ENCODE data around the gene CAMK1D. TPM values are rescaled to one million over a fixed set of nuclear protein-coding genes. Genes with fewer than 3 reads are reported as not detected.

The CAMK1D gene
- total RNA-seq, 2 experiments from 2014 or later, result 19.0 to 25.6 TPM

DNA sequence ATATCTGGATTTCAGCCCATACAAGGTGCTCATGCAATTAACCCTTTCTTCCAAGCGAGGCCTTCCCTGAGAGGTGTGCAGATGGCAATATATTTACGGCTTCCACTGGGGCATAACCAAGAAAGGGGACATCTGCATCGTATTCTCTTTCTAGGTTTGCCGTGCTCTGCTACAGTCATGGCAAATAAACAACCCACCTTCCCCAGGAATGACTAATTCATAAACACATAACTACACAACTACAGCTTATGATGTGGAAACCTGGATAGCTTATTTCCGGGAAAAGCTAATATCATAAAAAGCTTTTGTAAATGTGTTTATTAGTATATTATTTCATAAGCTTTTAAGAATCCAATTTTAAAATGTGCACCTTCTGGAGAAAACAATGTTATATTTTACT lies 120.0 kb downstream of the CAMK1D start:
- TF ChIP-seq EZH2phosphoT487 (IDR thresholded peaks at IDR 0.05; ENCODE audit: borderline replicate concordance, low read depth, low read length), result no peak
- TF ChIP-seq, protein P1, sequence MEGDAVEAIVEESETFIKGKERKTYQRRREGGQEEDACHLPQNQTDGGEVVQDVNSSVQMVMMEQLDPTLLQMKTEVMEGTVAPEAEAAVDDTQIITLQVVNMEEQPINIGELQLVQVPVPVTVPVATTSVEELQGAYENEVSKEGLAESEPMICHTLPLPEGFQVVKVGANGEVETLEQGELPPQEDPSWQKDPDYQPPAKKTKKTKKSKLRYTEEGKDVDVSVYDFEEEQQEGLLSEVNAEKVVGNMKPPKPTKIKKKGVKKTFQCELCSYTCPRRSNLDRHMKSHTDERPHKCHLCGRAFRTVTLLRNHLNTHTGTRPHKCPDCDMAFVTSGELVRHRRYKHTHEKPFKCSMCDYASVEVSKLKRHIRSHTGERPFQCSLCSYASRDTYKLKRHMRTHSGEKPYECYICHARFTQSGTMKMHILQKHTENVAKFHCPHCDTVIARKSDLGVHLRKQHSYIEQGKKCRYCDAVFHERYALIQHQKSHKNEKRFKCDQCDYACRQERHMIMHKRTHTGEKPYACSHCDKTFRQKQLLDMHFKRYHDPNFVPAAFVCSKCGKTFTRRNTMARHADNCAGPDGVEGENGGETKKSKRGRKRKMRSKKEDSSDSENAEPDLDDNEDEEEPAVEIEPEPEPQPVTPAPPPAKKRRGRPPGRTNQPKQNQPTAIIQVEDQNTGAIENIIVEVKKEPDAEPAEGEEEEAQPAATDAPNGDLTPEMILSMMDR (conservative IDR thresholded peaks at IDR 0.05; ENCODE audit: low read length), result no peak
- no peak for DNase-seq (ENCODE audit: low spot score)
- no peaks in the 10 kb centered on the region for H3K9me3 ChIP-seq (ENCODE audit: low read length)
- H2AFZ ChIP-seq (ENCODE audit: low read length), result no peak overlapping the region
- H4K20me1 ChIP-seq (ENCODE audit: insufficient read depth, low read length), result no peaks in the 10 kb centered on the region
- no peaks in the 10 kb centered on the region for H3K4me1 ChIP-seq (ENCODE audit: insufficient read depth, low read length, poor library complexity, severe bottlenecking)
- intact Hi-C loops (cut with micrococcal nuclease; ENCODE audit: unreplicated experiment), result no loop called here
- H3K4me3 ChIP-seq (ENCODE audit: low read depth, low read length, poor library complexity, severe bottlenecking), result no peak overlapping the region
- H3K79me2 ChIP-seq (ENCODE audit: insufficient read depth, low read depth, low read length), result 0 out of 2 replicates have a peak, but pooled peaks cover 4% of the 10 kb centered on the region
- H3K27ac ChIP-seq (ENCODE audit: low read depth, low read length, poor library complexity, severe bottlenecking), result no peak overlapping the region
- H3K36me3 ChIP-seq (ENCODE audit: insufficient read depth, low read length), result no peaks in the 10 kb centered on the region
- POLR2A ChIA-PET, result interaction anchor here (1.1 kb wide), 1 partner anchor 11 kb away, joined by 3 read pairs; no protein-coding TSS in a partner anchor
- no peaks in the 10 kb centered on the region for H3K9me2 ChIP-seq (ENCODE audit: insufficient read depth, low read length)
- BruUV-seq (replicated peaks), result no TSS peak
- CTCF ChIA-PET (ENCODE audit: unreplicated experiment), result no interaction called here
- H3K4me2 ChIP-seq (ENCODE audit: low read length), result no peak overlapping the region

GRCh38 chr10:12470719-12471118 lies 121.4 kb downstream of the CAMK1D start:
- Histone ChIP-seq H3K4me2 (ENCODE audit: low read length) (no peak overlapping the region), H3K4me3 (ENCODE audit: low read depth, low read length, poor library complexity, severe bottlenecking) (no peak overlapping the region), H2AFZ (ENCODE audit: low read length) (no peak overlapping the region), H3K79me2 (ENCODE audit: insufficient read depth, low read depth, low read length) (no peaks in the 10 kb centered on the region), H4K20me1 (ENCODE audit: insufficient read depth, low read length) (no peaks in the 10 kb centered on the region), H3K27ac (ENCODE audit: low read depth, low read length, poor library complexity, severe bottlenecking) (no peak overlapping the region), H3K36me3 (ENCODE audit: insufficient read depth, low read length) (no peaks in the 10 kb centered on the region), H3K9me2 (ENCODE audit: insufficient read depth, low read length) (no peaks in the 10 kb centered on the region), H3K9me3 (ENCODE audit: low read length) (no peaks in the 10 kb centered on the region), H3K4me1 (ENCODE audit: insufficient read depth, low read length, poor library complexity, severe bottlenecking) (no peaks in the 10 kb centered on the region)
- intact Hi-C loops (cut with micrococcal nuclease; ENCODE audit: unreplicated experiment), result no loop called here
- no peak for DNase-seq (ENCODE audit: low spot score)
- CTCF ChIA-PET (ENCODE audit: unreplicated experiment), result no interaction called here
- no peak for TF ChIP-seq EZH2phosphoT487 (IDR thresholded peaks at IDR 0.05; ENCODE audit: borderline replicate concordance, low read depth, low read length)
- TF ChIP-seq, protein P1 (conservative IDR thresholded peaks at IDR 0.05; ENCODE audit: low read length), result no peak
- POLR2A ChIA-PET, result no interaction called here
- no TSS peak for BruUV-seq (replicated peaks)

DNA sequence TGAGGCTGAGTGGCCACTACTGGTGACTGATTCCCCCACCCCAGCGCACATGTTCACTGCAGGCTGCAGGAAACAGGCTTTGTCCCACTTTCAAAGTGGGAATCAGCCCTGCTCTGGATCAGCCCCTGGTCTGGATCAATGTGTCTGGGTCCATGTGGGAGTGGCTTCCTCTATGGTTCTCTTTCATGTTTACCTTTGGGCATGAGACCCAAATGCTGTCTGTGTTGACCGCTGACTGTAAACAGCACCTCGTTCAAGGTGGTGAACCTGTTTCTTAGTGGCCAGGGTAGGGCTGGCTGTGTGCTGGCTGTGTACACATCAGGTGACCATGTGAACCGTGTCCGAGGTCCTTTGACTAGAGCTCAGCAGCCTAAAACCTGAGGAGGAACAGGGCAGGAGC lies 121.8 kb downstream of the CAMK1D start:
- H4K20me1 ChIP-seq (ENCODE audit: insufficient read depth, low read length), result no peaks in the 10 kb centered on the region
- no peak overlapping the region for H3K4me2 ChIP-seq (ENCODE audit: low read length)
- no peaks in the 10 kb centered on the region for H3K9me3 ChIP-seq (ENCODE audit: low read length)
- no TSS peak for BruUV-seq (replicated peaks)
- H3K4me3 ChIP-seq (ENCODE audit: low read depth, low read length, poor library complexity, severe bottlenecking), result no peak overlapping the region
- H3K36me3 ChIP-seq (ENCODE audit: insufficient read depth, low read length), result no peaks in the 10 kb centered on the region
- CTCF ChIA-PET (ENCODE audit: unreplicated experiment), result no interaction called here
- intact Hi-C loops (cut with micrococcal nuclease; ENCODE audit: unreplicated experiment), result no loop called here
- no peak overlapping the region for H3K27ac ChIP-seq (ENCODE audit: low read depth, low read length, poor library complexity, severe bottlenecking)
- H2AFZ ChIP-seq (ENCODE audit: low read length), result no peak overlapping the region
- TF ChIP-seq, protein P1 (conservative IDR thresholded peaks at IDR 0.05; ENCODE audit: low read length), result no peak
- no peak for TF ChIP-seq EZH2phosphoT487 (IDR thresholded peaks at IDR 0.05; ENCODE audit: borderline replicate concordance, low read depth, low read length)
- DNase-seq (ENCODE audit: low spot score), result no peak
- no peaks in the 10 kb centered on the region for H3K4me1 ChIP-seq (ENCODE audit: insufficient read depth, low read length, poor library complexity, severe bottlenecking)
- no peaks in the 10 kb centered on the region for H3K9me2 ChIP-seq (ENCODE audit: insufficient read depth, low read length)
- POLR2A ChIA-PET, result no interaction called here
- no peaks in the 10 kb centered on the region for H3K79me2 ChIP-seq (ENCODE audit: insufficient read depth, low read depth, low read length)

All from OCI-LY7 (cell line).